Measurements from ENCODE around the gene TMEM37. TPM values are rescaled to one million over a fixed set of nuclear protein-coding genes. Genes with fewer than 3 reads are reported as not detected.

Gene TMEM37
- total RNA-seq, 3 donors from 2014 or later (not counting 1 experiment from before 2014, with no cell fraction given) = not detected

GRCh38 chr2:119486886-119487285, 55.2 kb downstream of the TMEM37 start:
- peaks cover 0 to 10% of the 10 kb centered on the region in 2 donors for H3K27me3 Mint-ChIP-seq (ENCODE audit: low read depth in 2 of 2)
- no peak overlapping the region for H3K27ac Mint-ChIP-seq
- Histone ChIP-seq H3K4me1 (ENCODE audit: control insufficient read depth, insufficient read depth, low read length) (no peaks in the 10 kb centered on the region), H3K27me3 (ENCODE audit: control insufficient read depth, insufficient read depth, low read length) (no peaks in the 10 kb centered on the region), H3K9me3 (ENCODE audit: control insufficient read depth, insufficient read depth, low read length) (no peaks in the 10 kb centered on the region), H3K27ac (ENCODE audit: low read length) (no peak overlapping the region), H3K4me3 (ENCODE audit: low read length) (no peak overlapping the region), H3K36me3 (ENCODE audit: control insufficient read depth, insufficient read depth, low read length) (no peaks in the 10 kb centered on the region)
- DNase-seq = no peak
- WGBS (ENCODE audit: insufficient coverage) = 87% methylated on average over 6 of the region's 7 CpGs
- no peak for ATAC-seq
- H3K9me3 Mint-ChIP-seq = no peaks in the 10 kb centered on the region
- no peak overlapping the region for H3K4me3 Mint-ChIP-seq
- no peaks in the 10 kb centered on the region for H3K36me3 Mint-ChIP-seq
- H3K4me1 Mint-ChIP-seq = no peaks in the 10 kb centered on the region
- intact Hi-C loops (cut with micrococcal nuclease) = no loop called here
- TF ChIP-seq CTCF (IDR thresholded peaks at IDR 0.05) = no peak

GRCh38 chr2:119487434-119488244, 56.0 kb downstream of the TMEM37 start:
- H3K4me3 Mint-ChIP-seq = no peak overlapping the region
- Histone ChIP-seq H3K27me3 (ENCODE audit: control insufficient read depth, insufficient read depth, low read length) (no peaks in the 10 kb centered on the region), H3K36me3 (ENCODE audit: control insufficient read depth, insufficient read depth, low read length) (no peaks in the 10 kb centered on the region), H3K4me1 (ENCODE audit: control insufficient read depth, insufficient read depth, low read length) (no peaks in the 10 kb centered on the region), H3K27ac (ENCODE audit: low read length) (no peak overlapping the region), H3K9me3 (ENCODE audit: control insufficient read depth, insufficient read depth, low read length) (no peaks in the 10 kb centered on the region), H3K4me3 (ENCODE audit: low read length) (no peak overlapping the region)
- intact Hi-C loops (cut with micrococcal nuclease) = no loop called here
- no peaks in the 10 kb centered on the region for H3K9me3 Mint-ChIP-seq
- no peak overlapping the region for H3K27ac Mint-ChIP-seq
- H3K27me3 Mint-ChIP-seq (ENCODE audit: low read depth in 2 of 2) = peaks cover 0 to 10% of the 10 kb centered on the region in 2 donors
- ATAC-seq (no peak), DNase-seq (no peak)
- WGBS (ENCODE audit: insufficient coverage) = 18% methylated on average over 6 of the region's 9 CpGs
- TF ChIP-seq CTCF (IDR thresholded peaks at IDR 0.05) = no peak
- H3K4me1 Mint-ChIP-seq = no peaks in the 10 kb centered on the region
- H3K36me3 Mint-ChIP-seq = no peaks in the 10 kb centered on the region

Other genes with a start within 250 kb of the TMEM37 start
- 1 to 10 TPM; 1.7 to 2.5 (median 2.0) TPM for gene STEAP3, start 208.0 kb upstream of the TMEM37 start, total RNA-seq
- 10 to 100 TPM; 14.1 to 21.9 (median 20.5) TPM for gene C2orf76, start 65.0 kb upstream of the TMEM37 start, total RNA-seq
- gene DBI, start 64.9 kb upstream of the TMEM37 start, total RNA-seq = 100 to 1,000 TPM in 1 of 3 donors, 10 to 100 TPM in 2; 85.1 to 109 (median 93.2) TPM
- not detected for gene SCTR, start 92.6 kb downstream of the TMEM37 start, total RNA-seq
- not detected for gene CFAP221, start 112.6 kb downstream of the TMEM37 start, total RNA-seq
- gene TMEM177, start 247.3 kb downstream of the TMEM37 start, total RNA-seq = 1 to 10 TPM; 1.2 to 2.8 (median 2.6) TPM

All from natural killer cell (primary cell).